ENCODE measurements around the gene PTPRN2. TPM values are rescaled to one million over a fixed set of nuclear protein-coding genes. Genes with fewer than 3 reads are reported as not detected.
"Not testable (repeated sequence)": the region's sequence is repeated elsewhere in the genome, so short reads cannot be mapped to it uniquely, and the experiment has no call there.

Gene PTPRN2
- total RNA-seq, 1 experiment from 2014 or later: 0.16 TPM

DNA sequence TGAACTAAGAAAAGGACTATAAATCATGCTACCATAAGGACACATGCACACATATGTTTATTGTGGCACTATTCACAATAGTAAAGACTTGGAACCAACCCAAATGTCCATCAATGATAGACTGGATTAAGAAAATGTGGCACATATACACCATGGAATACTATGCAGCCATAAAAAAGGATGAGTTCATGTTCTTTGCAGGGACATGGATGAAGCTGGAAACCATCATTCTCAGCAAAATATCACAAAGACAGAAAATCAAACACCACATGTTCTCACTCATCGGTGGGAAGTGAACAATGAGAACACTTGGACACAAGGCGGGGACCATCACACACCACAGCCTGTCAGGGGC lies 922.0 kb downstream of the PTPRN2 start:
- in situ Hi-C loops (cut with HindIII; ENCODE audit: low pct_unique_long_range_greater_than_20kb, low sequenced_read_pairs); DNase-seq (ENCODE audit: low read depth, low spot score): not testable (repeated sequence)

DNA sequence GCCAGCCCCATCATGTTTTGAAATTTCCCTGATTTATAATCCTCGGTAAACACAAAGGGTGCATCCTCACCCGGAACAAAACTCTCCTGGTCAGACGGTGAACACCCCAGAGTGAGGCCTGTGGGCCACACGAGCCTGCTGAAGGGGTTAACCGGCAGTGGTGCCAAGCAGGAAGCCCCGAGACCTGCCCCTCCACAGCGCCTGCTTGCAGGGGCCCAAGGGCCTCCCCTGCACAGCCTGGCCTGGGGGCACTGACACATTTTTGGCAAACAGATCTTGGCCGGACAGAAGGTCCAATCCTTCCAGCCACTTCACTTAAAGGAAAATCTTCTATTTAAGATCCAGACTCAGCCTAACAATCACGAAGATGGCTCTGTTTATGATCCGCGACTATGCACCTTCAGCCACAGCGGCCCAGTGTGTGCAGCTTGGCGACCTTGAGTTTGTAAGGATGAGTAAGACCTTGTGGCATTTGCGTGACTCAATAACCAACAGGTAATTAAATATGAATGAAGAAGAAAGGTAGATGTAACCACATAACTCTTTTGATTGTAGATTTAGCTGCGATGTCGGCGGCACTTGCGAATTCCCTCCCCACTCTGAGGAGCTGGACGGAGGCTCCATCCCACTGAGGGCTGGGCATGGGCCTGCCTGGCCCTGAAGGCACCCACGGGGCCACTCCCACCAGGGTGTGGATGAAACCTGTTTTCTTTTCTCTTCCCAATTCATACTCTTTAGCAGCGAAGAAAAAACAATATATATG lies 922.6 kb downstream of the PTPRN2 start:
- in situ Hi-C loops (cut with HindIII; ENCODE audit: low pct_unique_long_range_greater_than_20kb, low sequenced_read_pairs): no loop called here
- DNase-seq (ENCODE audit: low read depth, low spot score): no peak

- in situ Hi-C loops (cut with HindIII; ENCODE audit: low pct_unique_long_range_greater_than_20kb, low sequenced_read_pairs): no loop called here
- no peak for DNase-seq (ENCODE audit: low read depth, low spot score)
Measured at GRCh38 chr7:157664034-157664433, 923.6 kb downstream of the PTPRN2 start.

DNA sequence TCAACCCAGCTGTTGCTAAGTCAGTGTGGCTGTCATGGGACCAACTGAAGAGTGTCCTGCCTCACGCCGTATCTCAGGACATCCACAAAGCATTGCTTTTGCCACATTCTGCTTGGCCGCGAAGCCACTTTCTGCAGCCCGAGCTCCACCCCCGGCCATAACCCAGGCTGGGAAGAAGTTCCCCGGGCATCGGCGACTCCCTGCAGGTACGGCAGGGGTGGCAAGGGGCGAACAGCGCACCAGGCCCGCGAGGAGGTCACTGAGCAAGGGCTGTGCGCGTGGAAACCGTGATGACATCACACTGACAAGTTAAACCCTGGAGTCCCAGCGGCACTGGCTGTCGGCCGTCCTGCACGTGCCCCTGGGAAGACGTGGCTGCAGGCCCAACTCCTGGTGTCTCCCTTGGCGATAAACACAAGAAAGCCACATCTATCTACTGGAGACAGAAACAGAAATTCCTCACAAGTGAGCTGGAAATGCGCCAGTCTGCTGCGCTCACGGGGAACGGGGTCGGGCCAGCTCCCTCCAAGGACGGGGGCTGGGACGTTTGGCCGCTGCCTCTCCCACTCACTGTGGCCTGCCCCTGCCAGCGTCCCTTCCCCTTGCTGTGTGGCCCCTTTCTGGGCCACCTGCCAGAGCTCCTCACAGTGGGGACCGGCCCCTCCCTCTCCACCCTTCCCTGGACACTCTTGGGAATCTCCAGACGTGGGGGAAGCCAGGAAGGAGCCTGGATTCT lies 924.5 kb downstream of the PTPRN2 start:
- no peak for DNase-seq (ENCODE audit: low read depth, low spot score)
- in situ Hi-C loops (cut with HindIII; ENCODE audit: low pct_unique_long_range_greater_than_20kb, low sequenced_read_pairs): no loop called here

DNA sequence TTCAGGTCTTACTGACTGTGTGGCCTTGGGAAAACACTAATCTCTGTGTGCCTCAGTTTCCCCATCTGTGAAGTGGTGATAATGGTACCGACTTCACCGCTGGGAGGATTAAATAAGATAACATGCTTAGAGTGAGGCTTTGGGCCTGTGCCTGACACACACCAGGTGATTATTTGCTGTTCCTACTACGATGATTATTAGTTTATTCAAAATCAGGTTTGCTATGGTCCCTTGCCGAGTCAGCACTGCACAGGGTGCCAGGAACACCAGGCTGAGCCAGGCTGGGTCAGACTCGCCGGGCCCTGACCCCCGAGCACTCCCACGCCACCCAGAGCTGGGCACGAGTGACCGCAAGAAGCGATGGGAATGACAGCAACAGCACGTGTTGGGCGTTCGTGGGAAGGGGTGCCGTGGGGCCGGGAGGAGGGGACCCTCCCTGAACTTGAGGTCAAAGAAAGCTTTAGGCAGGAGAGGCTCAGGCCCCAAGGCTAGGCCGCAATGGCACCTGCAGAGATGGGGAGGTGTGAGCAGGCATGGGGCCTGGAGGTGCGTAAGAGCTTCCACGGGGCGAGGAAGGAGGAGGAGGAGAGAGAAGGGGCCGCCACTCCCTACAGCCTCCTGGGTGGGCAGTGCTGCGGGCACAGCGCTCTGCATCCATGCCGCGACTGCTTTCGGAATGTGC lies 925.4 kb downstream of the PTPRN2 start:
- in situ Hi-C loops (cut with HindIII; ENCODE audit: low pct_unique_long_range_greater_than_20kb, low sequenced_read_pairs): no loop called here
- DNase-seq (ENCODE audit: low read depth, low spot score): no peak

GRCh38 chr7:157661611-157661975 lies 926.0 kb downstream of the PTPRN2 start:
- DNase-seq (ENCODE audit: low read depth, low spot score): no peak
- in situ Hi-C loops (cut with HindIII; ENCODE audit: low pct_unique_long_range_greater_than_20kb, low sequenced_read_pairs): no loop called here

- in situ Hi-C loops (cut with HindIII; ENCODE audit: low pct_unique_long_range_greater_than_20kb, low sequenced_read_pairs): no loop called here
- DNase-seq (ENCODE audit: low read depth, low spot score): no peak
Measured at GRCh38 chr7:157660971-157661610, 926.5 kb downstream of the PTPRN2 start.

- no peak for DNase-seq (ENCODE audit: low read depth, low spot score)
- in situ Hi-C loops (cut with HindIII; ENCODE audit: low pct_unique_long_range_greater_than_20kb, low sequenced_read_pairs): no loop called here
Measured at GRCh38 chr7:157658851-157659412, 928.7 kb downstream of the PTPRN2 start.

GRCh38 chr7:157657741-157658740 lies 929.6 kb downstream of the PTPRN2 start:
- in situ Hi-C loops (cut with HindIII; ENCODE audit: low pct_unique_long_range_greater_than_20kb, low sequenced_read_pairs): no loop called here
- no peak for DNase-seq (ENCODE audit: low read depth, low spot score)

DNA sequence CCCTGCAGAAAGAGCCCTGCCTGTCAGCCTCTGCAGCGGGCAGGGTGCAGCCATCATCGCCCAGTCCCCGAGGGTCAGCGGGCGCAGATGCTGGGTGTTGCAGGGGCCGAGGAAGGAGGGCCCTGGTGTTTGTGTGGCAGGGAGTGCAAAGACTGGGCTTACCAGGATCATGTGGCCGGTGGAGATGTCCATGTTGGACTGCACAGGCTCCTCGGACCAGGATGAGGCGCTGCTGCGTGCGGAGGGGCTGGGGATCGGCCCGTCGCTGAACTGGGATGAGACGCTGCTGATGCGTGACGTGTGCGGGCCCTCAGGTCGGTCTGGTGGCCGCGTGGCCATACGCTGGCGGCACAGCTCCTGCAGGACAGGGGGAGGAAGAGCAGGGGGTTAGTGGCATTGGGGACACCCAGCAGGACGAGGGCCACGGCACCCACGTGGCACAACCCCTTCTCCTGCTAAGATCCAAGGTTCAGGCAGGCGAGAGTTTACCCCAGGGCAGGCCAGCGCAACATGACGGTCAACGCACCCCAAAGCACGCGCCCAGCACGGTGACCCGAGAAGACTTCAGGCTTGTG lies 931.3 kb downstream of the PTPRN2 start:
- in situ Hi-C loops (cut with HindIII; ENCODE audit: low pct_unique_long_range_greater_than_20kb, low sequenced_read_pairs): no loop called here
- DNase-seq (ENCODE audit: low read depth, low spot score): no peak

DNA sequence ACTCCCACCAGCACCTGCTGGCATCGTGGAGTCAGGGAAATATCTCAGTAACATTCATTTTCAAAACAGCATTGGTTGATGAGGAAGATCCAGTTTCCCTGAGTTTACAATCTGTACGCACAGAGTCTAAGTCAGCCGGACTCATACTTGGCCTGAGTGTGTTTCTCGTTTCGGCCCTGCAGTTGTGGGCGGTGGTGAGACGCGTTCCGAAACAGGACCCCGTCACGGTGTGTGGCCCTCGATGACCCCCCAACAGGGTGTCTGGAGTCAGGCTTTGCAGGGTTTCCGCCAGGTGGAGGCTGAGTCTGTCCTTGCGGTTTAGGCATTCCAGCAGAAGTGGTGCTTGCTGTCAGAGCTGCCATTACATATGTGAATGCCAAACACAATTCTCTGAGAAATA lies 933.3 kb downstream of the PTPRN2 start:
- in situ Hi-C loops (cut with HindIII; ENCODE audit: low pct_unique_long_range_greater_than_20kb, low sequenced_read_pairs): no loop called here
- DNase-seq (ENCODE audit: low read depth, low spot score): no peak

DNA sequence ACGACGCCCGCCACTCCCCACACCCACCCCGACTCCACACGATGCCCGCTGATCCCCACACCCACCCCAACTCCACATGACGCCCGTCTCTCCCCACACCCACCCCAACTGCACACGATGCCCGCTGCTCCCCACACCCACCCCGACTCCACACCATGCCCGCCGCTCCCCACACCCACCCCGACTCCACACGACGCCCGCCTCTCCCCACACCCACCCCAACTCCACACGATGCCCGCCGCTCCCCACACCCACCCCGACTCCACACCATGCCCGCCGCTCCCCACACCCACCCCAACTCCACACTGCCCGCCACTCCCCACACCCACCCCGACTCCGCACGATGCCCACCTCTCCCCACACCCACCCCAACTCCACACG lies 933.8 kb downstream of the PTPRN2 start:
- in situ Hi-C loops (cut with HindIII; ENCODE audit: low pct_unique_long_range_greater_than_20kb, low sequenced_read_pairs): no loop called here

DNA sequence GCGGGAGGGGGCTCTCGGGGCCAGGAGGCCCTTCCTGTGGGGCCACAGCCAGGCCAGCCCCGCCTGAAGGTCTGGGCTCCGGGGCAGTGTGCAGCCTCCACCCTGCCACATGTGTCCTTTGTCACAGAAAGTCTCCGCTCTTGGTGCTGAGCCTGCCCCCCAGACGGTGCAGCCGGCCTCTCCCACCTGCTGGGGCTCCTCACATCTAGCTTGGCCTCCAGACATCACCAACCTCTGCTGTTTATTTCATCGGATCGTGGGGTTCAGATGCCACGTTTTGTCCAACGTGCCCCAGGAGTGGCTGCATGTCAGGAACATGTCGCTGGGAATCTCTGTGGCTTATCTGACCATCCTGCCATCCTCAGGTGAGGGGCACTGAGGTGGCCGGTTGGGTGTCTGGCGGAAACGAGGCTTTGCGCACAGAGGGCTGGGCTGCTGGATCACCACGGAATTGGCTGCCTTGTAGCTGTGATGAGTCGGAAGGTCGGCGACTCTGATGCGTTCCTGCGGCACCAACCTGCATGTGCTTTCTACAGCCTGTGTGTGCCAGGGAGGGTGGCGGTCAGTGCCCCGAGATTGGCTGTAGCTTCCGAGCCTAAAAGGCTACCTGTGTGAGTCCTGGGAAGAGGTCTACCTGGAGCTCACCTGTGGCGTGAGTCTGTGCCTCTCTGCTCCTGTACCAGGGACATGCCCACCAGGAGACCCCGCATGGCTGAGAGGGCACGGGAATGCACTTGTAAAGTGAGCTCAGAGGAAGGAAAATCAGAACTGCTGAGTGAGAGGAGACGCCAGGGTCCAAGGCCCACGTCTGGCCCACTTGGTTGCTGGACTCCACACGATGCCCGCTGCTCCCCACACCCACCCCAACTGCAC lies 934.4 kb downstream of the PTPRN2 start:
- DNase-seq (ENCODE audit: low read depth, low spot score): no peak
- in situ Hi-C loops (cut with HindIII; ENCODE audit: low pct_unique_long_range_greater_than_20kb, low sequenced_read_pairs): no loop called here

More for the DNA sequence above, 933.8 kb downstream of the PTPRN2 start:
- DNase-seq (ENCODE audit: low read depth, low spot score): no peak

DNA sequence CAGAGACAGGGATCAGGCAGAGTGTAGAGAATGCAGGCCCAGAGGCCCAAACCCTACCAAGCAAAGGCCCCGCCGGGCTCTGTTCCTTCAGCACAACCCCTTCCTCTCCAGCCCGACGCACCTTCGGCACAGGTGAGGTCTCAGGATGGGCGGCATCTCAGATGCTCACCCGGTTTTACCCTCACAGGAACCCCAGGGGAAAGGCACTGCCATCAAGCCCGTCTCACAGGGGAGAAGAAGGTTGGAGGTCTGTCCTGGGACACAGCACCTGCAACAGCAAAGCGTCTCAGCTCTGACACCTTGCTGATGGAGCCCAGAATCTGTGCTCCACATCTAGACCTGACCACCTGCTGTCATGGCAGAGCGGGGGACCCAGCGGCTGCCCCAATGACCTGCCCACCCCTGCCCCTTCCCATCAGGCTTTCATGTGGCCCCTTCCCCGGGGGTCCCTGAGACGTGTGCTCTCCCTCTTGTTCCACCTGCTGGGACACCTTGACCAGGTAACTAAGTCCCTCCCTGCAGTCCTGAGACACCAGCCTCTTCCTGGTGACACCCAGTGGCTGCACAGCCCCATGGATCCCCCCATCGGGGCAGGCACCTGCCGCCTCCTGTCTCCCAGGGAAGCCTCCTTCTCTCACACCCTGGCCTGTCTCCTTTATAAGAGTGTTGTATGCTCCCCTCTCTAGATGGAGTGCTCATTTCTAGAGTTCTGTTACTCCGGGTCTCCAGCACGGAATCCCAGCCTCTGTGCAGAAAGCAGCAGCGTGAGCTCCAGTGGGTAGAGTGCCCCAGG lies 935.3 kb downstream of the PTPRN2 start:
- in situ Hi-C loops (cut with HindIII; ENCODE audit: low pct_unique_long_range_greater_than_20kb, low sequenced_read_pairs): no loop called here
- no peak for DNase-seq (ENCODE audit: low read depth, low spot score)

All from SK-MEL-5 (cell line).